ENCODE results near the gene EEF1A2. TPM values are rescaled to one million over a fixed set of nuclear protein-coding genes. Genes with fewer than 3 reads are reported as not detected.

The EEF1A2 gene
- polyA plus RNA-seq, 4 donors: 0.97 to 2.5 (median 2.0) TPM

DNA sequence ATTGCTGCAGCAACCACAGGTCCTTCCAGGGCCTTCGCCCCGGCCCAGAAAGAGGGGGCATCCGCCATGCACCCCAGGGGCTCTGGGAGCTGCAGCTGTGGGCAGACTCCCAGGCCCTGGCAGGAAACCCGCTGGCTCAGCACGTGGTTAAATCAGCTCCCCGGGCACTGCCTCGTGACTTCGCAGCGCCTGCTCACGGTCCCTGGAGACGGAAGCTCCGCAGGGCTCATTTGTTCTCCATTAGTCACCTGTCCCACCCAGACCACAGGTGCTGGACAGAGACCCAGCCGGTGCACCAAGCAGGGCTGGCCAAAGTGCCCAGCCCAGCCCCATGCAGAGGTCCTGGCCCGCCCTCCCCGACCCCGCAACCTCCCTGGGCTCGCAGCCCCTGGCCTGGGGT is 41.1 kb downstream of the EEF1A2 start:
- DNase-seq (ENCODE audit: low read depth in 4 of 4, low spot score in 3 of 4): no peak

DNA sequence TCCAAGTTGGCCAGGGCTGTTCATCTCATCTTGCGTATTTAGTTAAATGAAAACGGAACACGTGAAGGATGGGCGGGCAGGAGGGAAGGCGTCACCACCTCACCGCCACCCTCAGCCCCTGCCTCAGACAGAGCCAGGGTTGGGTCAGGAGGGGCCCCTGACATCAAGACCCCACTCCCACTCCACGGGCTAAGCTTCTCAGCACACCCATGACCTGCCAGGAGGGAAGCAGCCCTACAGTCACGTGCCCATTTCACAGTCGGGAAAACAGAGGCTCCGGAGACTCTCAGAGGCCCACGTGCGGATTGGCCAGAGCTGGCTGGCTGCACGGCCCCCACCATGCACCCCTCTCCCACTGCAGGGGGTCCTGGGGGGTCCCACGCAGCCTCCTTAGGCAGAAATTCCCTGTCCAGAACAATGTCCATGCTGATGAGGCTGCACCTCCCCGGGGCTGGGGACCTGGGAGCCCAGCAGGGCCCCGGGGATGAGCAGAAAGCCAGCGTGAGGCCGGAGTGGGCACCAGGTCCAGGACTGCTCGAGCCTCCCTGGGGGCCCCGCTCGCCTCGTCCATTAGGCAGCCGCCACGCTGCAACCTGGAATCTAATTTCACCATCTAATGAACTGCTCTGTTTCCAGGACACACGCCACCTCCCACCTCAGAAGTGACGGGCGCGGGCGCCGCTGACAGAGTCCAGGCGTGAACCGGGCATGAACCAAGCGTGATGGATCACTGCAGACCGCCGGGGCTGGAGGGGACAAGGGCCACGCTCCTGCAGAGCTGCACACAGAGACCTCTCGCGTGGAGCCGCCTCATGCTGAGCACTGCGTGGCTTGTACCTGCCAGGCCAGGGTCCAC is 42.2 kb downstream of the EEF1A2 start:
- no peak for DNase-seq (ENCODE audit: low read depth in 4 of 4, low spot score in 3 of 4)

DNA sequence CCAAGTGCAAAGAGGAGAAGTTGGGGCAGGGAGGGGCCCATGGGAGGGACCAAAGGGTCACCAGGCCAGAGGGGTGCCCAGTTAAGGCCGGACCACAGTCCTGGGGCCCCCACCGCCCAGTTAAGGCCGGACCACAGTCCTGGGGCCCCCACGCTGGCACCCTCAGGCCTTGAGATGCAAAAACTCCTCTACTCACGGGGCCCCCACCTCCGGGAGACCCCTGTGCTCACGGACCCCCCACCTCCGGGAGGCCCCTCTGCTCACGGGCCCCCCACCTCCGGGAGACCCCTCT is 43.4 kb downstream of the EEF1A2 start:
- DNase-seq (ENCODE audit: low read depth in 4 of 4, low spot score in 3 of 4): no peak

DNA sequence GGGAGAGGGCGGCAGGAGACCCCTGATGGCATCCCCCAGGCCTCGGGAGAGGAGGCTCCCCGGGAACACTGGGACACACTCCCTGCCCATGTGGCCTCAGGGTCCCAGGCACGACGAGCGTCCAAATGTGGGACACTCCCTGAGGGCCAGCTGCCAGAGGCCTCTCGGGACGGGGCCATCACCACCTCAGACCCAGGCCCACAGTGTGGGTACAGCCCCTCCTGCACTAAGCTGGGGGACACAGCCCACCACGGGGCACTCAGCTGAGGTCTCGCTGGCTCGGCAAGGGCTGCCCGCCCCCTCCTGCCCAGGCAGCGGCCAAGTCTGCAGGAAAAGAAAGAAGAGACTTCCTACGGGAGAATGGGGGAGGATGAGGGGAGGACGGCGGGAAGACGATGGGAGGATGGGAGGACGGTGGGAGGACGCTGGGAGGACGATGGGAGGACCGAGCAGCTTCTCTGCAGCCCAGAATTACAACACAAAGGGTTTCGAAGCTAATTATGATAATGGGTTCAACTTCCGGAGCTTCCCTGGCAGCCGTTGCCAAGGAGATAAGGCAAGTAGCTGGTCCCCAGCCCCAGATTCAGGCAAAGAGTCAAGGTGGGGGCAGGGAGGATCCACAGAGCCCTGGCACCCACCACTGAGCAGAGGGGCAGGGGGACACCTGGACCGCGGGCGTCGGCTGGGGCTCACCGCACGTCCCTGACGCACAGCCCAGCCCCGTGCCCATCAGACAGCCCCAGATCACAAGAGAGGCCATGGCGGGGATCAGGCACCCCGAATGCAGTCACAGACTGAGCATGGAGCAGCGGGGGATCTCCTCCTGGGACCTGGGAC is 43.9 kb downstream of the EEF1A2 start:
- DNase-seq (ENCODE audit: low read depth in 4 of 4, low spot score in 3 of 4): no peak

DNA sequence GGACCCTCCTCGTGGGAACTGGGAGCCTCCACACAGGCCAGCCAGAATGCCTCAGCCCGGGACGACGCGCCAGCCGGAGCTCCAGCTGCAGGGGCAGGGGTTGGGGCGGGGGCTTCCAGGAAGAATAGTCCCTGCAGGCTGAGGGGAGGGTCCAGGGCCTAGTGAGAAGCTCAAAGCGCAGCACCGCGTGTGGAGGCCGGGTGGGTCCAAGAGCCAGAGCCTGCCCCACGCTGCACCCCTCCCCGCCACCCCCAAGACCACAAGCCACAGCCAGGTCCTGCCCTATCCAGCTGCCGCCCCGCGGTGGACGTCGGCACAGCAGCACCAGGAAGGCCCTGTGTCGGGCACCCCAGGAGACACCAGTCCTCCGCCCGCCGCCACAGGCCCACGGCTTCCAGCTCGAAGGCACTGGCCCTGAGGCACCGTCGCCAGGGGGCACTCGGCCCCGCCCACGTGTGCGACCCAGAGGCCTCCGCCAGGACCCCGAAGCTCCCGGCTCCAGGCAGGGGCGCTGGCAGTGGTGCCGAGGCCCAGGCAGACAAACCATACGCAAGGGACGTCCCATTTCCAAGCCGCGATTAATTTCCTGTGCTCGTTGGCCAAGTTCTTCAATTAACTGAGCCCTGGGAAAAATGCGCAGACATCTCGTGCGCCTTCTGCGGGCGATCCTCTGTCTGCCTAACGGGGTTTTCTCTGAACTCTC is 45.9 kb downstream of the EEF1A2 start:
- DNase-seq (ENCODE audit: low read depth in 4 of 4, low spot score in 3 of 4): no peak

DNA sequence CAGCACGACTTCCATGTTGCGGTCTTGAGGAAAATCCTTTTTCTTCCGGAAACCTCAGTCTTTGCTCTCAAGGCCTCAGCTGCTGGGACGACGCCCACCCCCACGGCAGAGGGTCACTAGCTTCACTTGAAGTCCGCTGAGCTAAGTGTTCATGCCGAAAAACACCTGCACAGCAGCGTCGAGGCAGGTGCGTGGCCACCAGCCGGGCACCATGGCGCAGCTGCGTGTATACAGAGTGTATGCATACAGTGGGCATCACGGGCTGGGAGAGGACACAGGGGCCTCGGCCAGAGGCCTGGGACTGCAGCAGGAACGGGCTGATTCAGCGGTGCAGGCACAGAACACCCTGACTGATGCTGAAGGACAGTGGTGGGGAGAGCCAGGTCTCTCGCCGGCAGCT is 46.5 kb downstream of the EEF1A2 start:
- DNase-seq (ENCODE audit: low read depth in 4 of 4, low spot score in 3 of 4): no peak

DNA sequence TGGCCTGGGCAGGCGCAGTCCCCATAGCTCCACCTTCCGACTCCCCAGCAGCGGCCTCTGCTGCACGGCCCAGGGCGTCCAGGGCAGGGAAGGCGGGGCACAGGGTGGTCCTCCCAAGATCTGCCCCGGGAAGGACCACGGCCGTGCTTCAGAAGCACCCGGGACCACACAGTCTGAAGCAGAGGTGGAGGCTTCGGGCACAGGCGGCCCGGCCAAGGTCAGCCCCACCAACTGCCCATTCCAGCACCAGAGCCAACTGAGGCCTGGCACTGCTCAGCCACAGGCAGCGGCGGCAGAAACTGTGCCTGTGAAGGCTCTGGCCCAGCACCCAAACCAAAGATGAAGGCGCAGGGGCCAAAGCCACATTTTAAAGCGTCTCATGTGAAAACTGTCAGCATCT is 47.1 kb downstream of the EEF1A2 start:
- no peak for DNase-seq (ENCODE audit: low read depth in 4 of 4, low spot score in 3 of 4)

DNA sequence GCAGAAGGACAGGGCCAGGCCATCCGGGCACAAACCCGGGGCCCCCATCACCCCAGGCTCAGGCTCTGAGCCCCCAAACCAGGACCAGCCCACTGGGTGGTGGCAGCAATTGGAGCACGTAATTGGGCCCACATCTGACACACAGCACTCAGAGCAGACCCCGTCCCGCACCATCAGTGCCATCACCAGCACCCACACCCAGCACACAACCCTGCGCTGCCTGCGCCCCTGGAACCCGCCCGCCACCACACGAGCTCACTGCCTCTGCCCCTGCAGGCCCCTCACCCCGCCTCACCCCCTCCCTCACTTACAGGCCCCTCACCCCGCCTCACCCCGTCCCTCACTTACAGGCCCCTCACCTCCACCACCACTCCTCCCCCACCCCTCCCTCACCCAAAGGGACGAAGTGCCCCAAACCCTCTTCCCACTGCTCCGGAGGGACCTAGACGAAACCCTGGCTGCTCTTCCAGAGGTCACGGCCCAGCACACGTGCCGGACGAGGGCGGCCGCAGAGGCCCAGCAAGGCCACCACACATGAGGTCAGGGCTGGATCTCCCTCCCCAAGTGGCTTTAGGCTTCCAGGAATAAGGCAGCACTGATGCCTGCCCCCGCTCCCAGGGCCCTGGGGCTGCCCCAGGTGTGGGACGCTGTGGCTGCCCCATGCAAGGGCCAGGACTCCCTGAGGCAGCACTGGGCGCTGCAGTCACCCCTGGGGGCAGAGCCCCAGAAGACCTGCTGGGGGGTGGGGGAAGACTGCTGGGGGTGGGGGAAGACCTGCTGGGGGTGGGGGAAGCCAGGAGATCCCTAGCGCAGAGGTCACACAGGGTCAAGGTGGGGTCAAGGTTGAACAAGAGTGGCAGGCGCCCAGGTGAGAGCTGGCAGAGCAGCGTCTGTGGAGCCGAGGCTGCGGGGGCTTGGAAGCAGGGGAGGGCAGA is 48.8 kb downstream of the EEF1A2 start:
- DNase-seq (ENCODE audit: low read depth in 4 of 4, low spot score in 3 of 4): no peak

DNA sequence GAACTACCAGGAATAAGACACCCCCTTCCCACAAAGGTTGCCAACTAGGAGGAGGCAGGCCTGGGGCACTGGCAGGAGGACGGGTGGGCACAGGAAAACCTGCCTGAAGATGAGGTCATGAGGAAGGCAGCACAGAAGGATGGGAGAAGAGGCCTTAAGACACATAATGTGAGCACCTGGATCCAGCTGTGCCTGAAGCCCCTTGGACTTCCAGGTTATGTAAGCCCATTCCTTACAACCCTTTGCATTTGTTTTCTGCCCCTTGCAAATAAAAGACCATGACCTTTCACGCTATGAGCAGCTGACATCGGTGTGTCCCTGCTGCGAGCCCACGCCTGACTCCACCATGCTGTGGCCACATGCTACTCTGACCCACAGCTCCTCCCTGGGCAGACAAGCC is 49.9 kb downstream of the EEF1A2 start:
- DNase-seq (ENCODE audit: low read depth in 4 of 4, low spot score in 3 of 4): no peak

DNA sequence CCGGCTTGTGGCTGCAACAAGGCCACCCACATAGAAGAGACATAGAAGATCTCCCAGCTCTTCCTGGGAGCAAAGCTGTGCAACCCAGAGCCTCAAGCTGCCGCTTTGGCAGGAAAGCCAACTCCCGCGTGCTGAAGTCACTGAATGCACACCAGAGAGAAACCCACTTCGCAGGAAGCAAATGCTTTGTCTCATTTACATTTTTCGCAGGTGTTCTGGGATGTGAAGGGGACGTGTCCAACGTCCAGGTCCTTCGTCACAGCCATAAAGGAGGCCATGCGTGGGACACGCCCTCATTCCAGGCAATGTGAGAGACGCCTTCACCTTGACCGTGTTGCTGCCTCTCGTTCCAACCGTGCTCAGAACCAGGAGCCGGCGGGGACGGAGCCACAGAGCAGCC is 50.9 kb downstream of the EEF1A2 start:
- DNase-seq (ENCODE audit: low read depth in 4 of 4, low spot score in 3 of 4): no peak

DNA sequence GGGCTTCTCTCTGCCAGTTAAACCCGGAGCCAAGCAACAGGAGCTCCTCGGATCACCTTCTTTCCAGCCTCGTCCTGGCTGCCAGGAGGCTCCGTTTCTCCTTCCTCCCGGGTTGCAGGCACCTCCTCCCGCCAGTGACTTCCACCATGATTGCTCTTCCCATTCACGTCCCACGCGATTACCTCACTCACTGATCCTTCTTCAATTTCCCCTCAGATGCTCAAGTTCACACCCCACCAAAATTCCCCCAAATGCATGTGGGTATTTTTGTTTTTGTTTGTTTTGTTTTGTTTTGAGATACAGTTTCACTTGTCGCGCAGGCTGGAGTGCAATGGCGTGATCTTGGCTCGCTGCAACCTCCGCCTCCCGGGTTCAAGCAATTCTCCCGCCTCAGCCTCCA is 51.6 kb downstream of the EEF1A2 start:
- no peak for DNase-seq (ENCODE audit: low read depth in 4 of 4, low spot score in 3 of 4)

DNA sequence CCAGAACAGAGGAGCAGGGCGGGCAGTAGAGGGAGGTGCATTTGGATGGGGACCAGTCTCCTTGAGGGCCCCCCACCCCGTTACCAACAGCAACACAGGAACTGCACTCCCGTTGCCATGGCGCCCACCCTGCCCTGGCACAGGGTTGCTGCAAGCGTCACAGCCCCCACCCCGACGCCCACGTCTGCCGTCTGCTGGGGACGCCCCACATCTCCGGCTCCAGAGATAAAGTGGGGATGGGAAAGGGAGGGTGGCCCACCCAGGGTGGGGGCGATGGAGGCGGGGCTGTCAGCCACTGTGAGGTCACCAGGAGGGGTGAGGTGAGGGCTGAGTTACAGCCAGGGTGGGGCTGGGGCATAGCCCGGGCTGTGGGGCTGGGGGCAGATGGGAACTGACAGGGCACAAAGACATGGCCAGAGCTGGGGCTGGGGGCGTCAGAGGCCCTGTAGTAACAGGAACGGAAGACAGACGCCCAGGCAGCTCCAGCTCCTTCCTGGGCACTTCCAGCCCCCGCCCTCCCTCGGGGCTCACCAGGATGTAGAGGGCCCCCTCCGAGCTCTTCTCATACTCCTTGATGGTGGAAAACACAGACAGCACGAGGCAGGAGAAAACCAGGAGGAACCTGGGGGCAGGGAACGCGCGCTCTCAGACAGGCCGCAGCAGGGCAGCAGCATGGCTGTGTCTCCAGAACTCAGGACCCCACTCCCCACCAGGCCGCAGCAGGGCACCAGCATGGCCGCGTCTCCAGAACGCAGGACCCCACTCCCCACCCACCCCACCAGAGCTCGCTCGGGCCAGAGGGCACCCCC is 52.5 kb downstream of the EEF1A2 start:
- DNase-seq (ENCODE audit: low read depth in 4 of 4, low spot score in 3 of 4): no peak

DNA sequence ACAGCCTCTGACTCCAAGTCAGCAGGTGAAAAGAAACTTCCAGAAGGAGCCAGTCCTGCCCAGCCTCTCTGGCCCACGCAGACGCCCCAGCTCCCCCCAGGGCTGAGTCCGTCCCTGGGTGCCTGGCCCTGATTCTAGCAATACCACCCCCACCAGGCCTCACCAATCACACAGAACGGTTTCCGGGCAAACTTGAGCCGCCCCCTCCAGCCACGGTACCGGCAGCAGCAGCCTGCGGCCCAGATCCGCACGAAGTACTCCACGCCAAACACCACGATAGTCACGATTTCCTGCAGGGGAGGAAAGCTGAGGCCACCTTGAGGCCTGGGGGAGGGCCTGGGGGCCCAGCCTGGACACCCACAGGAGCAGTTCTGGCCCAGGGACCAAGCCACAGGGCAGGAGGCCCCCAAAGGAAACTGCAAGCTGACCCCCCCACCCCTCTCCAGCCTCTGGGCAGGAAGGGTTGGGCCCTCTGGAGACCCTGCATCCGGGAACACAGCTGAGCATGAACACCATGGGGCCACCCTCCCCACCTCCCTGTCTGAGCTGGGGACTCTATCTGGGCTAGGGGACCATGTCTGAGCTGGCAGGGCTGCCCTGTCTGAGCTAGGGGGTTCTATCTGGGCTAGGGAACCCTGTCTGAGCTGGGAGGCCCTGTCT is 53.7 kb downstream of the EEF1A2 start:
- no peak for DNase-seq (ENCODE audit: low read depth in 4 of 4, low spot score in 3 of 4)

DNA sequence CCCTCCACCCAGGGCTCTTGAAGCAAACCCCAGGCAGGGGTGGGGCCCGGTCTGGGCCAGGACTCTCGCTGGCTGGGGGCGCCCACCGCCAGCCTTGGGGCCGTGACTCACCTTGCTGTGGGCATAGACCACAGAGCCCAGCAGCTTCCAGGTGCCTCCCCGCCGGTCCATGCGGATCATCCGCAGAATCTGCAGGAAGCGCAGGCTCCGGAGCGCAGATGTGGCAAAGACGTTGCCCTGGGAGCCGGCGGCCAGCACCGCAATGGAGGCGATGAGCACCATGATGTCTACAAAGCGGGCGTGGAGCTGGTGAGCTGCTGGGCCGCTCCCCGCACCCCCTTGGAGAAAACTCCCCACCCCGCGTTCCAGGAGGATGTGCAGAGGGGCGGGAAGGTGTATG is 54.3 kb downstream of the EEF1A2 start:
- no peak for DNase-seq (ENCODE audit: low read depth in 4 of 4, low spot score in 3 of 4)

DNA sequence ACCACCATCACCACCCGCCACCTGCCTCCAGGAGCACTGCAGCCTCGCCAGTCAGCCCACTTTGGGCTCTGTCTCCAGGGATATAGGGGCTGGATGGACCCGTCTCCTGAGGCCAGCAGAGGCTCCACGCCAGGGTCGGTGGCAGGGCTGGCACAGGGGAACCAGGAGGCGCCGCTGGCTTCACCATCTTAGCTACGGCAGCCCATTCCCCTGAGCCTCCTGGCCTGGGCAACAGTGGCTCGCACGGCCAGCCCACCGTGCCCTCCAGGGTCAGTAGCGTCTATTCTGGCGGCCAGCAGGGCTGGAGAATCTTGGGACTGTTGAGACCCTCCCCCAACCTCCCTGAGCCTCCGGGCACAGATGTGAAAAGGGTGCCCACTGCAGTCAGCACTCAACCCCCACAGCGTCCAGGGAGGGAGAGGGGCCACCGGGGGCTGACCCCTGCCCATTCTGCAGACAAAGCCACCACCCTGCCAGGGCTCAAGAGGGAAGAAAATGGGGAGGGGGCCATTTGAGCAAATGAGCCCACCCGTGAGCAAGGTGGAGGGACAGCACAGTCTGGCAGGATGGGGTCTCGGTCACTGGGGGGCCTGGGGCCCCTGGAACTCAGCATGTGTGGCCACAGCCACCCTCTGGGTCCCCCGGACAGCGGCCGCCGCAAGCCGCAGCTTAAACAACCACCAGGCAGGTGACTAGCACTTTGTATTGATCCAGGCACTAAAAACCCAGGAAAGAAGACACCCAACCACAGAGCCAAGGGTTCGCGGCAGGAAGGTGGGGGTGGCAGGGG is 55.1 kb downstream of the EEF1A2 start:
- DNase-seq (ENCODE audit: low read depth in 4 of 4, low spot score in 3 of 4): no peak

DNA sequence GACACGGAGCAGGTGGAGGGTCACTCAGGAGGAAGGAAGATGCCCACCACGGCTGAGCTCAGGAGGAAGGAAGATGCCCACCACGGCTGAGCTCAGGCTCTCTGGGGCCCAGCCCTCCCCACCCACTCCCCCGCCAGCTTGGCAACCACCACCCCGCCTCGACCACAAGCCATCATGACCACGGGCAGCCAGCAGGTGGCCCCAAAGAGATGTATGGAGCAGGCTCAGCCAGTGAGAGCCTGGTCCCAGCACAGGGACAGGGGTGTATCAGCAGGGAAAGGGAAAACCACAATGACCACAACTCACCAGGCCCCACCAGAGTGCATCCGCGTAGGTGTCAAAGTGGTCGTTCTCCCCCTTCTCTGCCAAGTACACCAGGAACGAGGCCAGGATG is 56.8 kb downstream of the EEF1A2 start:
- no peak for DNase-seq (ENCODE audit: low read depth in 4 of 4, low spot score in 3 of 4)

DNA sequence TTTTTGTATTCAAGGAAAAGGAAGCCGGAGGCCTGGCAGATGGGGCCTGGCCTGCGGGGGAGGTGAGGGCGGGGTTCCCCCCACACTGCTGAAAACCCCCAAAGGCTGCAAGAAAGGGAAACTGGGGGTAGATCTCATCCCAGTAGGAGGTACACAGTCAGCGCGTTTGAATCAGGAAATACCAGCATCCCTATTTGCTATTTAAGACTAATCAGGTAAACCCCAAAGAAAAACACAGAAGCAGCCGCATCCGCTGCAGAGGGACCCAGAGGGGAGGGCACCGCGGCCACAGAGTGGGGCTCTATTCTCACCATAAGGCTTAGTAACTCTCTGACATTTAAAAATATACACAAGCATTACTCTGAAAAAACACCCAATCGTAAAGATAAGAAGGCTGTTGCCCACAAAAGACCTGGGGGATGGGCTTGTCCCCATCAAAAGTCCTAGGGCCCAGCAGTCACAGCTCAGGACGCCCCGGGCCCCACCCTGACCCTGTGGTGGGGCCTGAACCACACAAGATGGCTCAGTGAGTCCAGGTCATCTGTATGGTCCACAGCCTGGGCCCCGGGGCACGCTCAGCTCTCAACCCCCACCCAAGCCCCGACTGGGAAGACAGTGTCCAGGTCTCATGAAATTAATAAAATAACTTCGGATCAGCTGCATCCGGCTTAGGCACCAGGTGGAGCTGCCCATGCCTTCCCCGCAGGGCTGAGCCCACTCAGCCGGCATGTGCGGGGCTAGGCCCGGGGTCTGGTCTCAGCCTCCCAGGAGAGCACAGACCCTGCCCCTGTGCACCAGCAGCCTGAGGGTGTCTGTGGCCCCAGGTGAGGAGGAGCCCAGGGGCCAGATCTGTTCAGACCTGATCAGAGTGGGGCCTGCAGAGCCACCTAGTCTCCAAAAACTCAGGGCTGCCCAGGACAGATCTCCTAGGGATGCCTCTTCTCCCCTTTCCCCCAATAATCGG is 57.5 kb downstream of the EEF1A2 start:
- DNase-seq (ENCODE audit: low read depth in 4 of 4, low spot score in 3 of 4): no peak

Data from left renal pelvis (tissue), 4 donors.